Activated T-helper 17 cell treated with anti-CD3 and anti-CD28 coated beads, Interleukin-2, amount 50 U/mL, for 72 hours (primary cell): Measurements from ENCODE around the gene USP17L11. TPM values are rescaled to one million over a fixed set of nuclear protein-coding genes. Genes with fewer than 3 reads are reported as not detected.
"Not testable (repeated sequence)": the region's sequence is repeated elsewhere in the genome, so short reads cannot be mapped to it uniquely, and the experiment has no call there.

Experiments
- ATAC-seq: fragments of 150-1000 bp; cut with Tn5 transposase; replicated peaks from 2 replicates; pipeline ENCODE4 v1.10.0; 2021; ENCODE audit warnings: mild to moderate bottlenecking, moderate library complexity
- H3K27ac Mint-ChIP-seq: one replicate; pipeline ENCODE4 v1.8.0; 2022; ENCODE audit warnings: mixed read lengths
- H3K27me3 Mint-ChIP-seq: one replicate; pipeline ENCODE4 v1.8.0; 2022; ENCODE audit warnings: mixed read lengths
- H3K36me3 Mint-ChIP-seq: one replicate; pipeline ENCODE4 v1.8.0; 2022; ENCODE audit warnings: low read depth, mild to moderate bottlenecking, mixed read lengths
- H3K4me1 Mint-ChIP-seq: one replicate; pipeline ENCODE4 v1.8.0; 2022; ENCODE audit warnings: mixed read lengths
- H3K4me3 Mint-ChIP-seq: one replicate; pipeline ENCODE4 v1.8.0; 2022; ENCODE audit warnings: mild to moderate bottlenecking, mixed read lengths
- H3K9me3 Mint-ChIP-seq: one replicate; pipeline ENCODE4 v1.8.0; 2022; ENCODE audit warnings: mixed read lengths
- total RNA-seq, 2 donors: library from RNA; stranded (reverse); gene quantifications; one replicate each; pipeline ENCODE4 v1.2.3, GENCODE V29; 2022

USP17L11 gene
- total RNA-seq, 2 donors from 2014 or later = not detected

DNA sequence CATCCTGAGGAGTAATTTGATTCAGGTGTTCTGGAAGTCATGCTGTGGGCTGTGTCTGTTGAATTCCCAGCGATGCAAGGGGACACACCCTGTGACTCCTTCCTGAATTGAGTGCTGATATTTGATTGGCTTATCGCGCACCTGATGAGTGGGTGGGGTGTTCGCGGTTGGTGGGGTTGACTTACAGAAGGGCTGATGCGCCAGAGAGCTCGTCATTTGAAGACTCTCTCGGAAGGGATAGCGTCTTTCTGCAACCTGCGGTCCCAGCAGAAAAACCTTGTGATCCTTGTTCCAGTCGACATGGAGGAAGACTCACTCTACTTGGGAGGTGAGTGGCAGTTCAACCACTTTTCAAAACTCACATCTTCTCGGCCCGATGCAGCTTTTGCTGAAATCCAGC, 47.4 kb downstream of the USP17L11 start, which contains the start of gene USP17L21:
TSS of gene USP17L21 (plus strand) at position 301 of the 400 bp plus-strand sequence. CDS start at position 301, 0 bp downstream.
- ATAC-seq, H3K36me3 Mint-ChIP-seq, H3K4me1 Mint-ChIP-seq, H3K9me3 Mint-ChIP-seq, H3K27me3 Mint-ChIP-seq, H3K4me3 Mint-ChIP-seq, H3K27ac Mint-ChIP-seq: not testable (repeated sequence)

Other genes with a start within 250 kb of the USP17L11 start
- gene FAM90A26, start 45.0 kb upstream of the USP17L11 start, total RNA-seq = not detected
- gene USP17L10, start 4.7 kb upstream of the USP17L11 start, total RNA-seq = not detected
- gene USP17L12, start 4.7 kb downstream of the USP17L11 start, total RNA-seq = not detected
- gene USP17L13, start 9.5 kb downstream of the USP17L11 start, total RNA-seq = not detected
- gene USP17L15, start 19.0 kb downstream of the USP17L11 start, total RNA-seq = not detected
- not detected for gene USP17L17, start 28.5 kb downstream of the USP17L11 start, total RNA-seq
- gene USP17L18, start 33.2 kb downstream of the USP17L11 start, total RNA-seq = not detected
- gene USP17L19, start 38.0 kb downstream of the USP17L11 start, total RNA-seq = not detected
- gene USP17L20, start 42.7 kb downstream of the USP17L11 start, total RNA-seq = not detected
- gene USP17L21, start 47.5 kb downstream of the USP17L11 start, total RNA-seq = not detected
- gene USP17L22, start 52.2 kb downstream of the USP17L11 start, total RNA-seq = not detected
- gene USP17L24, start 109.8 kb downstream of the USP17L11 start, total RNA-seq = not detected
- gene USP17L25, start 114.5 kb downstream of the USP17L11 start, total RNA-seq = not detected
- not detected for gene USP17L26, start 119.3 kb downstream of the USP17L11 start, total RNA-seq
- gene USP17L5, start 124.0 kb downstream of the USP17L11 start, total RNA-seq = not detected
- gene USP17L27, start 128.7 kb downstream of the USP17L11 start, total RNA-seq = not detected
- not detected for gene USP17L28, start 133.5 kb downstream of the USP17L11 start, total RNA-seq
- gene USP17L29, start 138.2 kb downstream of the USP17L11 start, total RNA-seq = not detected
- gene USP17L30, start 147.7 kb downstream of the USP17L11 start, total RNA-seq = not detected
- gene DEFB131A, start 229.0 kb downstream of the USP17L11 start, total RNA-seq = not detected